GM18870 (cell line): ENCODE results near the gene GAGE10.
"Not testable (repeated sequence)": the region's sequence is repeated elsewhere in the genome, so short reads cannot be mapped to it uniquely, and the experiment has no call there.

ENCODE experiments used
- ATAC-seq: cut with Tn5 transposase; IDR thresholded peaks from one replicate; pipeline ENCODE4 v1.9.1; 2021; ENCODE audit warnings: moderate library complexity; ENCODE audit not compliant: unreplicated experiment

The GAGE10 gene

GRCh38 chrX:49276207-49276606 lies 27.2 kb upstream of the GAGE10 start:
- no peak for ATAC-seq

- ATAC-seq, result no peak
Observed at GRCh38 chrX:49276671-49277534, 26.5 kb upstream of the GAGE10 start.

GRCh38 chrX:49277535-49277830 lies 26.0 kb upstream of the GAGE10 start:
- no peak for ATAC-seq

GRCh38 chrX:49278081-49278480 lies 25.4 kb upstream of the GAGE10 start:
- ATAC-seq, result no peak

DNA sequence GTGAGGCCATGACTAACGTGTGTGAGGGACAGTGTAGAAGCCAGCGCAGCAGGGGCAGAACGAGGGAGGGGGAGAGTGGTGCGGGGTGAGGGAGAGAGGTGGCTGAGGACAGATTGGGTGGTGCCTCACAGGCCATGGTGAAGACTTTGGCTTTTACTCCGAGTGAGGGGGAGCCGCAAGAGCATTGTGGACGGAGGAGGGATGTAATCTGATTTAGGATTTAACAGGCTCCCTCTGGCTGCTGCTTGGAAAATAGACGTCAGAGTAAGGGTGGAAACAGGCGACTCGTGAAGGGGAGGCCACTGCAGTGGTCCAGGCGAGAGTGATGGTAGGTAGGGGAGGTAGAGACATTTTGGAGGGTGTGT lies 20.8 kb upstream of the GAGE10 start:
- no peak for ATAC-seq

DNA sequence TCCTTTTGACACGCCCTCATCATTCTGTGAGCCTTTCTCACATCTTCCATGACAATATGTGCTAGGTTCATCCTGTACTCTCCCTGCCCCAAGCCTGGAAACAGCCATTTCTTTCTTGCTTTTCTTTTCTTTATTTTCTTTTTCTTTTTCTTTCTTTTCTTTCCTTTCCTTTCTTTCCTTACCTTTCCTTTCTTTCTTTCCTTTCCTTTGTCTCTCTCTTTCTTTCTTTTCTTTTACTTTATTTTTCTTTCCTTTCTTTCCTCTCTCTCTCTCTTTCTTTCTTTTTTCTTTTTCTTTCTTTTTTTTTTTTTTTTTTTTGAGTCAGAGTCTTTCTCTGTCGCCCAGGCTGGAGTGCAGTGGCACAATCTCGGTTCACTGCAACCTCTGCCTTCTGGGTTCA lies 19.2 kb upstream of the GAGE10 start:
- no peak for ATAC-seq

GRCh38 chrX:49286136-49286535 lies 17.3 kb upstream of the GAGE10 start:
- no peak for ATAC-seq

- no peak for ATAC-seq
Observed at GRCh38 chrX:49286581-49286980, 16.9 kb upstream of the GAGE10 start.

GRCh38 chrX:49287665-49288064 lies 15.8 kb upstream of the GAGE10 start:
- no peak for ATAC-seq

GRCh38 chrX:49290215-49290614 lies 13.2 kb upstream of the GAGE10 start:
- ATAC-seq, result no peak

DNA sequence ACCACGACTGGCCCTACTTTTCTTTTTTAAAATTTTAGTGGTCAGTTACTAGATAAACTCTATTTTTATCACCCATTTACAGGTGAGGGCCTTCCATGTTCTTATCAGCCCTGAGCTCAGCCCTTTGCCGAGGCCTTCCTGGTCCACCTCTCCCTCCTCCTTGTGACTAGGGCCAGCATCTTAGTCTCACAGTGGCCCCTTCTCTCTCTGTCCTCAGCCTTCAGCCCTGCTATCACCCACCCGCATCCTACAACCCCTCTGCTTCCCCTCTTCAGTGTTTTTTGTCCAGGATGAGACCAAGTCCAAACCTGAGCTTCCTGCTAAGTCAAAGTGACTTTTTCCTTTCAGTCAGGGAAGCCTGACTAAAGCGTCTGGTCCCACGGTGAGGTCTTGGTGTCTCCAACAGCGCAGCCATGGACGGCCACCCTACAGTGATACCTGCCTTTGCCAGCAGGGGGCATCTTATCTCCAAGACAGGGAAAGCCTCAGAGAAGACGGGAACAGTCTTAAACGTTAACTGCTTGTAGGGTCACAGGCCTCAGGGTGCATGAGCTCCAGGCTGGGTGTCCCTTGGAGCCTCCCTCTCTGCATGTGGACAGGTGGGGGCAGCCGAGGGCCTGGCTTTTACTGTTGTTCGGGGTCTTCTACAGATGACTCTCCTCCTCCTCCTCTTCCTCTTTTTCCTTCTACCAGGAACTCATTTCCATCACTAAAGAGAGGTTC lies 11.7 kb upstream of the GAGE10 start:
- ATAC-seq, result no peak

DNA sequence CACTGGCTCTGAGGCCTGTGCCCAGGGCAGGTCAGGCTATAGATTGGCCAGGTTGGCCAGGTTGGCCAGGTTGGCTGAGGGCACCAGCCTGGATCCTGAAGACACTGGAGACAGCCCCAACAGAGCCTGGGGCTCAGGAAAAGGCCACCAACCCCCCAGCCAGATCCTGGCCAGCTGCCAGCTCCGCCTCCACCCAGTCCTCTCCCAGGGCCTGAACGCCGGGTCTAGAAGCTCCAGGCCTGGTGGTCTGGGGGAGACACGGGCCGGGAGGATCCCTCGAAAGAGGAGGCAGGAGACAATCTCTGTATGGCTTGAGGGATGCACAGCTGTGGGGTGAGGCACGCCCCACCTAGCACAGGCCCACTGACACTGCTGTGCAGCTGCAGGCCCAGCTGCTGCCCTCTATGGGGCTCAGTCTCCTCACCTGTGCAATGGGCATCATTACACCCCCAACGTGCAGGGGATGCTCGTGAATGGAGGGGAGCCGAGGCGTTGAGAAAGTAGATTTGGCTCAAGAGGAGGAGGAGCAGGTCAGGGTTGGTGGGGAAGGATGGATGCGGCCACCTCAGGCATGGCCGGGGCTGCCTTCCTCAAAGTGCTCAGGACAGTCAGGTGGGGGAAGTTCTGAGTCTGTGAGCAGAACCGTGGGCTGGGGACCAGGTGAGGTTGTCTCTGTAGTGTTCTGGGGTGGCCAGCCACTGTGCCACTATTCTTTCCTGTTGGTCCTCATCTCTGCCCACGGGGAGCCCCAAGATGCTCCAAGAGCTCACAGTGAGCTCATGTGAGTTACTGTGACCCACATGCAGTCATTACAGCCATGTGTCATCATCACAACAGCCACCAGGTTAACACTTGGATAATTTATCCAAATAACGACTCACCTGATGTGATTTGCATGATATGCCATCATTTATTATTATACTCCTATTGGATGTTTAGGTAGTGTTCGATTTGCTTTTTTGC lies 10.8 kb upstream of the GAGE10 start:
- no peak for ATAC-seq

DNA sequence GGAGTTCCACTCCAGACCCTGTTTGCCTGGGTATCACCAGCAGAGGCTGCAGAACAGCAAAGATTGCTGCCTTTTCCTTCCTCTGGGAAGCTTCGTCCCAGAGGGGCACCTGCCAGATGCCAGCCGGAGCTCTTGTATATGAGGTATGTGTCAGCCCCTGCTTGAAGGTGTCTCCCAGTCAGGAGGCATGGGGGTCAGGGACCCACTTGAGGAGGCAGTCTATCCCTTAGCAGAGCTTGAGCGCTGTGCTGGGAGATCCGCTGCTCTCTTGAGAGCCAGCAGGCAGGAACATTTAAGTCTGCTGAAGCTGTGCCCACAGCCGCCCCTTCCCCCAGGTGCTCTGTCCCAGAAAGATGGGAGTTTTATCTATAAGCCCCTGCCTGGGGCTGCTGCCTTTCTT lies 4.2 kb upstream of the GAGE10 start:
- ATAC-seq, result not testable (repeated sequence)

DNA sequence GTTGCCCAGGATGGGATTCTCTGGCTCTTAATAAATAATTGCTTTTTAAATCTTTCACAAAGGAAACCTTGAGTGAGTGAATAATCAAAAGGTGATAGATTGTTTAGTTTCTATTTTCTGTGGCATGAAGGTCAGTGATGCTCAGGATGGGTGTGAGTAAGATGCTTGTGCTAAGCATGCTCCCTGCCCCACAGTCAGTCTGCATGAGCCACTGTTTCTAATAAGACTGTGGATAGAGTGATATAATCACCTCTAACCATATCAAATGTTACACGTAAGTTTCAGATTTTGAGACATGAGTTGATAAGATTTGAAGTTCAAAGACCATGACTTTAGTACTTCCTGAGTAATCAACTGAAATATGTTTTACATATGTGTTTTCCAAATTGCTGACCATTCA lies 2.7 kb upstream of the GAGE10 start:
- no peak for ATAC-seq

GRCh38 chrX:49307775-49308174 lies 4.3 kb downstream of the GAGE10 start:
- ATAC-seq, result not testable (repeated sequence)

DNA sequence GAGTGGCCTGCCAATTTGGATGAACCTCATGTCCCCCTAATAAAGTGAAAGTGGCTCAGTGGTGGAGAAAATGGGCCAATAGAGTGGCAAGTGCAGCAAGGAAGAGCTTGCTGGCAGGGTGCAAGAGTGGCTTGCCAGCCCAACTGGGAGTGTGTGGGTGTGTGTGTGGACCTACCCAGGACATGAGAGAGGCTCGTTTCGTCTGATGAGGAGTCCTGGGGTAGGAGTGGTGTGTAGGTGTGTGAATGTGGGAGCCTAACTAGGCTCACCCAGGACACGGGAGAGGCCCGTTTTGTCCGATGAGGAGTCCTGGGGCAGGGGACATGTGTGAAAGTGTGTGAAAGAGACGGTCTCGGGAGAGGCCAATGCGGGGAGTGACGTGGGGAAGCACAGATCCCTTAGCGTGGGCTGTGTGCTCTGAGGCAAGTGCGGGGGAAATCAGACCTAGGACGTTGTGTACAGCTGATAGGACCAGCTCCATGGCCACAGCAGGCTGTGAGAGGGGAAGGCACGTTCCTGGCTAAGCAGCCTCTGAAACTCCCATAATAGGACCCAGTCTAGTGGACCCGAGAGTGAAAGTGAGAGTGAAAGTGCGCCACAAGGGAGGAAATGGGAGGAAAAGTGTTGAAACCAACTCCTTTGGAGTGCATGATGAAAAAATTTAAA lies 5.3 kb downstream of the GAGE10 start:
- ATAC-seq, result no peak

GRCh38 chrX:49309401-49309981 lies 6.0 kb downstream of the GAGE10 start:
- ATAC-seq, result no peak

DNA sequence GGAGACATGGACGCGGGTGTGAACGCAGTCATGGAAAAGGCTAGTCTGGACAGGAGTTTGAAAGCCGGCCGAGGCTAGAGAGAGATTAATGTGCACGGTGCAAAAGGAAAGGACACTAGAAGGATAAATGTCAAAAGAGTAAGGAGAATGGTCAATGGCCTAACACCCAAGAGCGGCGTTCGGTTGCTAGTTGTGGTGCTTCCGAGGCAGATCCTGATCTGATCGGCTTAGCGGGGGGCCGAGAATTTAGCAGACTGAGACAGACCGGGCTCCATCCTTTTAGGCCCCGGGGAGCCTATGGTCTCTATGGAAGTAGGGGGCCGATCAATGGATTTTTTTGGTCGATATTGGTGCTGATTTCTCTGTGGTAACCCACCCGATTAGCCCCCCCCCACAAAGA lies 6.9 kb downstream of the GAGE10 start:
- no peak for ATAC-seq

DNA sequence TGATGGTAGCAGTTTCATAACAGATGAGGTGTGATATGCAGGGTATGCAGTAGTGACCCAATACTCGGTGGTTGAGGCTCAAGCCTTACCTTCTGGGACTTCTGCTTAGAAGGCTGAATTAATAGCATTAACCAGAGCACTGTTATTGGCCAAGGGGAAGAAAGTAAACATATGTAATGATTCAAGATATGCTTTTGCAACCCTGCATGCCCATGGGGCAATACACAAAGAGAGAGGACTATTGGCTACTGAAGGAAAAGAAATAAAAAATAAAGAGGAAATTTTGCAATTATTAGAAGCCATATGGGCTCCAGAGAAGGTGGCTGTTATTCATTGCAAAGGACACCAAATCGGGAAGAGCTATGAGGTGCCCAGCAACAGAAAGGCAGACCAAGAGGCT lies 8.7 kb downstream of the GAGE10 start:
- no peak for ATAC-seq

GRCh38 chrX:49316085-49316484 lies 12.6 kb downstream of the GAGE10 start:
- ATAC-seq, result no peak

GRCh38 chrX:49321737-49322136 lies 18.3 kb downstream of the GAGE10 start, which contains the start of gene GAGE12J:
TSS of gene GAGE12J (plus strand) at chrX:49322037. CDS start at chrX:49323194, 1,157 bp downstream.
- ATAC-seq, result not testable (repeated sequence)
